ENCODE data around the gene CDYL.
A peak's percentile ranks its signal among the peaks of the same experiment; 100 is the strongest.

The CDYL gene

DNA sequence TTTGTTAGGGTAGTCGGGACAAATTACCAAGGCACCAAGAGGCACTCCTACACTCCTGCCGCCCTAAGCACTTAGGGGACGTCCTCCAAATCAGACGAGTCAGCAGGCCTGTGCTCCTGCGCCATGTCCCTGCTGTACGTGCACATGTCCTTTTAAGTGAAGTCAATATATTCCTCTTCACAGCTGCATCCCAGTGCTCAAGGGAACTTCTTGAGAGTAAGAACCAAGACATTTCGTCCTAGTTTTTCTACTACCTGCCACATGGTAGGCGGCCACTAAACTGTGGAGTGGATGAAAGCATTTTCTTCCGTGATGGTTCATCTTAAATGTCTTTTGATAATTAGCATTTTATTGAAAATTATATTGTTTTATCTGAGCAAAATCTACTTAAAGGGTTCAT is 126.9 kb downstream of the CDYL start:
- ATAC-seq (no peak), DNase-seq (no peak)
- H3K4me3 Mint-ChIP-seq, result no peak overlapping the region
- H3K9me3 Mint-ChIP-seq, result no peaks in the 10 kb centered on the region
- H3K27ac Mint-ChIP-seq, result no peak overlapping the region
- H3K4me1 Mint-ChIP-seq, result peaks cover 35% of the 10 kb centered on the region
- no peaks in the 10 kb centered on the region for H3K27me3 Mint-ChIP-seq
- peaks cover 35% of the 10 kb centered on the region for H3K36me3 Mint-ChIP-seq (ENCODE audit: low read depth)

DNA sequence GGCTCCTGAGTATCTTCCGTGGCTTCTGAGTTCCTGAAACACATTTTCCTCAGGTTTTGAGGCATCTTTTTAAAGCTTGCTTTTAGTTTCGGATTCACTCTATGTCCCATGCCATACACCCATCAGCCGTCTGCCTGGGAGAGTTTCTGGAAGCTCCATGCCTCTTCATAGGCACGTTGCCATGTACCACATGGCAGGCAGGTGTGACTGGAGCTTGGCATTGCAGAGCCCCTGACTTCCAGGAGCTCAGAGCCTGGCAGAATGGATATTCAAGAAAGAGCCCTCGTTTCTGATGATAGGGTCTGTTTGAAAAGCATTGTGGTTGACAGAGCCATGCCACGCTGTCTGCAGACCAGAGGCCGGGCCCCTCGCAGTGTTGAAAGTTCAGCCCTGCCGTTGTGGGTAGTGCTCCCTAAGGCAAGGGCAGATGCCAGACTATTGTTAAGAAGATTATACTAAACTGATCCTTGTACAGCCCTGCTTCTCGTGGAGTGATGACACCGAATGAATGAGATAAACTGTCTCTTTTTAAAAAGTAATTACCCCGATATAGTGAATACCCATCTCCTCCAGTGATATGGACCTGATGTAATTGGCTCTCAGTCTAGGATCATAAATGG is 127.7 kb downstream of the CDYL start:
- DNase-seq (no peak), ATAC-seq (no peak)
- H3K4me3 Mint-ChIP-seq, result no peak overlapping the region
- no peaks in the 10 kb centered on the region for H3K9me3 Mint-ChIP-seq
- H3K36me3 Mint-ChIP-seq (ENCODE audit: low read depth), result peaks cover 29% of the 10 kb centered on the region
- peaks cover 35% of the 10 kb centered on the region for H3K4me1 Mint-ChIP-seq
- no peak overlapping the region for H3K27ac Mint-ChIP-seq
- no peaks in the 10 kb centered on the region for H3K27me3 Mint-ChIP-seq

DNA sequence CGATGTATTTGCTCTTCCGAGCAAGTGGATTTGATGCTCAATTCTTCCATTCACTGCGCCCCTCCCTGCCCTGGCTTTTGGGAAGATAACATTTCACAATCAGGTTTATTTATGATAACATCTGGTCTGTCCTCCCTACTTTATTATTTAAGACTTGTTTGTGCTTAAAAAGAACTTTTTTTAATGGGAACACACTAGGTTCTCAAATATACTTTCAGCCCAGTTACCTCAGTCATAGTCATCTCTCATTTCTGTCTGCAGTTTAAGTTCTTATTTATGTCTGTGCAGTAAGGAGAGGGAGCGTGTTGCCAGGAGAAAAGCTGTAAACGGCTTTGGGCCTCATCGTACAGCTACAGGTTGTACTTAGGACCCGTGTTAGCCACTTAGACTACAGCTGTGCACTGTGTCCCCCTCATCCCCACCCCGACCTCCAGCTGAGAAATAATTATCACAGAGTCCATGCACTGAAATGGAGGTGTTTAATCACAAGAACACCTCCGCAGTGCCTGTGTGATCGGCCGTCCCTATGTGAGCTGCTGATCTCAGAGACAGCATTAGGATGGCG is 128.3 kb downstream of the CDYL start:
- H3K9me3 Mint-ChIP-seq, result no peaks in the 10 kb centered on the region
- no peak overlapping the region for H3K27ac Mint-ChIP-seq
- H3K4me1 Mint-ChIP-seq, result peaks cover 35% of the 10 kb centered on the region
- H3K4me3 Mint-ChIP-seq, result no peak overlapping the region
- peaks cover 23% of the 10 kb centered on the region for H3K36me3 Mint-ChIP-seq (ENCODE audit: low read depth)
- ATAC-seq (no peak), DNase-seq (no peak)
- no peaks in the 10 kb centered on the region for H3K27me3 Mint-ChIP-seq

DNA sequence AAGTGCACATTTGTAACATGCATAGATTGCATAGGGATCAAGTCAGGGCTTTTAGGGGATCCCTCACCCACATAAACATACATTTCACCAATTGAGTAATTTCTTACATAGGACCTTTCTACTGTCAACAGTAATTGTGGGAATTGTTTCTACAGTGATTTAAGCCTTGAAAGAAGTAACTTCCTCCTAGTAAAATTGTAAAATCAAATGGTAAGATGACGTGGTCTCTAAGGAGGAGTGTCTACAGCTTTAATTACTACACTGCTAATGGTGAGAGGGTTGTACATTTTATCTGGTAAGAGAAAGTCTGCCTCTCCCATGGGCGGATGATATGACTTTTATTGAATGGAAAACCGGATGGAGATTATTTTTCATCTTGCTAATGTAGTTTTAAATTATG is 129.6 kb downstream of the CDYL start:
- Mint-ChIP-seq H3K27ac (peak overlapping the region; percentile 56), H3K4me1 (peaks cover 35% of the 10 kb centered on the region), H3K36me3 (ENCODE audit: low read depth) (peaks cover 20% of the 10 kb centered on the region), H3K4me3 (peak overlapping the region; percentile 39), H3K27me3 (no peaks in the 10 kb centered on the region), H3K9me3 (no peaks in the 10 kb centered on the region)
- DNase-seq (no peak), ATAC-seq (no peak)

DNA sequence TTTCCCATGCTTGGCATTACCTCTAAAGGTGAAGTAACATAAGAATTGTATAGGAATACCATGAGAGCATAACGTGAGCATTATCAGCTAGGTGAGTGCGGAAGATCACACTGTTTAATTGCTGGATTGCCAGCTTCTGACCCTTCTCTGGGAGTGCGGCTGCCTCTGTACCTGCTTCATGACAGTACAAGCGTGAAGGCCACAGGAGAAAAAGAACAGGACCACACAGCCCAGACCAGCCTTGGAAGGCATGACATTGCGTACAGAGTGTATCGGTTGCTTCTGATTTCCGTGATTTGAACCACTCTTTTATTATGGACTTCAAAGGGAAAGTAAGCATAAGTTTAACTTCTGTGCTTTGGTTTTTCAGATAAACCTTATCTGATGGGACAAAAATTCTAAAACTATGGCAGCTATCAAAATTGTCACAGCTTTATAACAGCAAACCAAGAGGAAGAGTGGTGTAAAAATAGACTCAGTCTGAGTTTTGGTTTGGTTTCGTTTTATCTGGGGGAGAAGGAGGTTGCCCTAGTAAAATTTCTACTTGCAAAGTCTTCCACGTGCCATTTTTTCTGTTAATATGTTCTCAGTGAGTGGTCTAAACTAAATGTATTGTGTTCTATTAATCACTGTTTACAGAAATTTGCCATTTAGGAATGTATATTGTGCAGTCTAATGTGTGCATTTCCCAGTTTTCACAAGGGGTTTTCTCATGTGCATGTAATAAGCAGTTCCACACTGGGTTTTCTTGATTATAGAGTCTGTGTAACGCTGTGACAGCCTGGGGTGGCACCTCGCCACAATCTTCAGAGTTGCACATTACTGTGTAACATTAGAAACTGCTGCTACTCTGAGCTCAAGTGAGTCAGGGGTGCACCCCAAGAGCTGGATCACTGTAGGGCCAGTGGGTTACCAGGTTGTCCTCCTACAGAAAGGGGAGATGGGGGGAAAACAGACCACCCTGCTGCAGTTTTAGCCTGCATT is 130.4 kb downstream of the CDYL start:
- H3K36me3 Mint-ChIP-seq (ENCODE audit: low read depth), result peaks cover 16% of the 10 kb centered on the region
- H3K4me3 Mint-ChIP-seq, result peak overlapping the region; percentile 39
- no peak for DNase-seq
- peak overlapping the region; percentile 56 for H3K27ac Mint-ChIP-seq
- H3K27me3 Mint-ChIP-seq, result no peaks in the 10 kb centered on the region
- H3K4me1 Mint-ChIP-seq, result peaks cover 31% of the 10 kb centered on the region
- no peaks in the 10 kb centered on the region for H3K9me3 Mint-ChIP-seq
- ATAC-seq, result peak; percentile 87

DNA sequence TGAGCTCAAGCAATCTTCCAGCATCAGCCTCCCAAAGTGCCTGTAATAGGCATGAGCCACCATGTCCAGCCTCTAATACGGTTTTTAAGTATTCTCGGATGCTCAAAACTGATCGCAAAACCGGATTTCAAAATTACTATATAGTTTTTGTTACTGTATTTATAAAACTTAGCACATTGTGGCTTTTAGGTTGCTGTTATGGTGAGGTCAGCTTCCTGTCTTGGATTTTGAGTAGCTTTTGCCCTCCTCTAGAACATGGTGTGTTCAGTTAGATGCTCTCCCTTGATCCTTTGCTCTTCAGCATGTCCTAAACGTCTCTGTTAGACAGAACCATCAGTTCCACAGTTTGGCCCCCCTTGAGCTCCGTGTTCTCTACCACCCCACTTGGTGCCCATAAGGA is 131.4 kb downstream of the CDYL start:
- Mint-ChIP-seq H3K27me3 (no peaks in the 10 kb centered on the region), H3K9me3 (no peaks in the 10 kb centered on the region), H3K4me1 (peaks cover 32% of the 10 kb centered on the region), H3K27ac (peak overlapping the region; percentile 62), H3K36me3 (ENCODE audit: low read depth) (peaks cover 18% of the 10 kb centered on the region), H3K4me3 (no peak overlapping the region)
- ATAC-seq, result no peak
- DNase-seq, result no peak

DNA sequence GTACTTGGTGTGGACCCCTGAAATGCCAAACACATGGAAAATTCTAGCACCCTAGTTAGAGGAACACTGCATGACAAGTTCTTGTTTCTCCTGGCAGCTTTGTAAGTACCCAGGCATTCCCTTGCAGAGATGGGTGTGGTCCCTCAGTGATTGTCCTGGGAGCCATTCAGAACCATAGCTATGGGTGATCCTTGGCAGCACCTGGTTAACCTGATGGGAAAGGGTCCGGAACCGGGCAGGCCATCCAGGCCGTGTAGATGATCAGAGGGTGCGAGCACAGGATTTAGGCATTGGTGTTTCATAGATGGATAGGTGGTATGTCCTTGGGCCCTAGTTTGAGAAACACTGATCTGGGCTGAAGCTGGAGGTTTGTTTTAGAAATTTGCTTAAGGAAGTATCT is 131.9 kb downstream of the CDYL start:
- H3K4me3 Mint-ChIP-seq, result no peak overlapping the region
- H3K9me3 Mint-ChIP-seq, result no peaks in the 10 kb centered on the region
- no peaks in the 10 kb centered on the region for H3K27me3 Mint-ChIP-seq
- ATAC-seq (no peak), DNase-seq (no peak)
- H3K27ac Mint-ChIP-seq, result peak overlapping the region; percentile 62
- peaks cover 14% of the 10 kb centered on the region for H3K36me3 Mint-ChIP-seq (ENCODE audit: low read depth)
- H3K4me1 Mint-ChIP-seq, result peaks cover 32% of the 10 kb centered on the region

DNA sequence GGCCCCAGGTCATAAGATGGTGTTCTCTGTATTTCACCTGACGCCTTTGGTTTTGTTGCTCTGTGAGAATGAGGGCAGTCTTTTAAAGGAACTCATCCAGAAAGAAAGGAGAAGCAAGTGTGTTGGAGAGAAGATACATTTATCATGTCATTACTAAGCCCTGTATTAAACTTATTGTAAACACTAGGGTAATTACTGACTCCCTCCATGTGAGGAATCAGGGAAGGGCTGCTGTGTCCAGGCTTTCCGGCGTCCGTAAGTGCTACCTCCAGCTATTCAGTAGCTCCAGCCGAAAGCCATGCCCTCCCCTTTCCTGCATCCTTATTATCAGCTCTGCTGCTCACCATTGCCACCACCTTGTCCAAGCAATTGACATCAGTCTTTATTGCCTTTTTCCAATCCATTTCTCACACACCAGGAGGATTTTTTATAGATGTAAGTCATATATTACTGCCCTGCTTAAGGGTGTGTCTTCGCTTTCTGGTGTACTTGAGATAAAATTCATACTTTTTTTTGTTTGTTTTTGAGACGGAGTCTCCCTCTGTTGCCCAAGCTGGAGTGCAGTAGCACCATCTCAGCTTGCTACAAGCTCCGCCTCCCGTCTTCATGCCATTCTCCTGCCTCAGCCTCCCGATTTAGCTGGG is 133.0 kb downstream of the CDYL start:
- ATAC-seq (no peak), DNase-seq (no peak)
- Mint-ChIP-seq H3K27ac (no peak overlapping the region), H3K4me1 (peaks cover 42% of the 10 kb centered on the region), H3K36me3 (ENCODE audit: low read depth) (peaks cover 11% of the 10 kb centered on the region), H3K4me3 (no peak overlapping the region), H3K9me3 (no peaks in the 10 kb centered on the region), H3K27me3 (no peaks in the 10 kb centered on the region)

DNA sequence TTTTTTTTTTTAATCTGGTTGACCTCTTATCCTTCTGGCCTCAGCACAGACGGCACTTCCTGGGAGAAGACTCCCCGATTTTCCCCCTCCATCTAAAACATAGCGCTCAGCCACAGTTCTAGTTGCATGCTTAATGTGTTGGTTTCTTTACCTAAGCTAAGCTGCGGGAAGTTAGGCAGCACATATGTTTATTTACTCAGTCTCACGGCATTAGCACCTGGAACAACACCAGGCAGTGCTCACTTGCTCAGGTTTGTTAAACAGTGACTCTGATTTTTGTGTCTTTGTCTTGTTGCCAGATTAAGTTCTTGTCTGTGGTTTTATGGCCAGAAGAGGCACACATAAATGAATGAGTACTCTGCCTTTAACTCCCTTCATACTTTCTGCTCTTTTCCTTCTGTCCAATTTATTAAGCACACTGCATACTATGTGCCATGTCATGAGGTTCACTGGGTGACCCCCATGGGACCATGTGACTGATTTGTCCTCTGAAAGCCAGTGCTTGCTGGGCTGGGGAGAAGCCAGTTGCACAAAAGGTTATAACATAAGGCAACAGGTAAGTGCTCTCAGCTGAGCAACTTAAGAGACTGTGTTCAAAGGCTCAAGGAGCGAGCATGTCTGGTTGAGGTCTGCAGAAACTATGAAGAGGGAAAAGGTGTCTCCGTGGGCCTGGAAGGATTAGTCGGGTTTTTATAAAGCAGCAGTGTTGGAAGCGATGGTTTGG is 134.0 kb downstream of the CDYL start:
- no peak overlapping the region for H3K27ac Mint-ChIP-seq
- ATAC-seq, result no peak
- H3K36me3 Mint-ChIP-seq (ENCODE audit: low read depth), result peaks cover 10% of the 10 kb centered on the region
- no peak for DNase-seq
- H3K4me3 Mint-ChIP-seq, result no peak overlapping the region
- peaks cover 51% of the 10 kb centered on the region for H3K4me1 Mint-ChIP-seq
- H3K27me3 Mint-ChIP-seq, result no peaks in the 10 kb centered on the region
- H3K9me3 Mint-ChIP-seq, result no peaks in the 10 kb centered on the region

DNA sequence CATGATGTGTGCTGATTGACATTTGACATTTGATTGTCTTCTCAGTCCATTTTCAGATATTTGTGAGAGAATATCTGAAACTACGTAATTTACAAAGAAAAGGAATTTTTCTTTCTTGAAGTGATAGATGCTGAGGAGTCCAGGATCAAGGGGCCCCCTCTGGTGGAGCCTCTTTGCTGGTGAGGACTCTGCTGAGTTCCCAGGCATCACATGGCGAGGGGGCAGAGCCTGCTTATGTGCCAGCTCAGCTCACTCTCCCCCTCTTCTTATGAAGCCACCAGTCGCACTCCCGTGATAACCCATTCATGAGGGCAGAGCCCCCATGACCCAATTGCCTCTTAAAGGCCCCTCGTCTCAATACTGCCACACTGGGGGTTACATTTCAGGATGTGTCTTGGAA is 136.4 kb downstream of the CDYL start:
- H3K27me3 Mint-ChIP-seq, result no peaks in the 10 kb centered on the region
- DNase-seq (no peak), ATAC-seq (no peak)
- H3K27ac Mint-ChIP-seq, result peak overlapping the region; percentile 41
- no peaks in the 10 kb centered on the region for H3K9me3 Mint-ChIP-seq
- H3K4me3 Mint-ChIP-seq, result no peak overlapping the region
- peaks cover 53% of the 10 kb centered on the region for H3K4me1 Mint-ChIP-seq
- H3K36me3 Mint-ChIP-seq (ENCODE audit: low read depth), result peaks cover 8% of the 10 kb centered on the region

DNA sequence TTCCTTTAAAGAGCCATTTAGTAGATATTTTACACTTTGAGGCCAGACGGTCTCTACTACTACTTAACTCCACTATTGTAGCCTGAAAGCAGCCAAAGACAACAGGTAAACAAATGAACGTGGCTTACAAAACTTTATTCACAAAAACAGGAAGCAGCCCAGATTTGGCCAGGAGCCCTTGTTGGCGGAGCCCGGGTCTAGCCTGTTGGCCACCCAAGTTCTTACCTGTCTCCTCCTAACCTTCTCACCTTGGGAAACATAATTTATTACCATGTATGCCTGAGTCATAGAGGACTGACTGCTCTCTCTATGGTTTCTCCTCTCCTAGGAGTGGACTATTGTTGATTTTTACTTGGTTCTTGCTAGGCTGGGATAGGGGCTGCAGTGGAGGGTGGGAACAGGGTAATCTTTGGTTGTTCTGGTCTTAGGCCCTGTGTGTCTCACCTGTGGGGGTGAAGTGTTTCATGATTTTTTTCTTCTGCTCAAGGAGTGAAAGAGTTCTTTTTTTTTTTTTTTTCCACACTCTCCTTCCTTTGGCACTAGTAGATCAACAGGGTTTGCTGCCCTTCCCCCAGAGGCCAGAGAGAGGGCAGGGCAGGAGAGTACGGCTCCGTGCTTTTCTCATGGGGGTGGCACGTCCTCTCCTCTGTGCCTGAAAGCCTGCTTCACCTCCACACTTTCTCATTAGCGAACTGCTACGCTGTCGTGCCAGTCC is 137.7 kb downstream of the CDYL start:
- DNase-seq, result no peak
- ATAC-seq, result no peak
- H3K4me3 Mint-ChIP-seq, result no peak overlapping the region

DNA sequence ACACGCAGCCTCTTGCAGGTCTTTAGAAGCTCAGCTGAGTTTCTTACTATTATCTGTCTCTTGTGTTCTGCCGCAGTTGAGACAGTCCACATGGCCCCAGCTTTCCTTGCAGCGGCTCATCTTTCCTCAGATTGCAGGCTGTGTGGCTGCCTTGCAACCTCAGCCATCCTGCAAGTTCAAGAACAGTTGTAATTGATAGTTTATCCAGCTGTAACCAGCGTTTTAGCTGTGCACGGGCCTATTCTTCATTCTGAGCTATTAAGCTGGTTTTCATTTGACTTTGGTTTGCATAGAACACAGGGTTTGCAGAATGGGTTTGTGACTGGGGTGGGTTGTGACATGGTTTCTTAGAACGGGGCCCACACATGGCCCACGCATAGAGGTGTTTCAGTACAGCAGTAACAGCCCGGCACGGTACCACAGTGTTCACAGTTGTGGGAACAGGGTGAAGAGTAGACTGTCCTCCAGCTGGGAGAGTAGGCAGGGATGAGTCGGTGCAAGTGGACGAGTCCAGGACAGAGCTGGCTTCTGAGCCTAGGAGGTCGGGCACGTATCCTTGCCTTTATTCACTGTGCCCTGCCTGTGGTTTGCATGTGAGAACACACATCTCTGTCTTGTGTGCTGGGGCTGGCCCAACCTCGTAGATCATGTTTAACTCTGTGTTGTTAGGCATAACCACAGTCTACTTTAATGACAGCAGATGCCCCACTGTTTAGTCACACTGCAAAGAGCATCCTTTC is 138.4 kb downstream of the CDYL start:
- no peak for DNase-seq
- Mint-ChIP-seq H3K27me3 (no peaks in the 10 kb centered on the region), H3K4me1 (peaks cover 61% of the 10 kb centered on the region), H3K9me3 (no peaks in the 10 kb centered on the region), H3K36me3 (ENCODE audit: low read depth) (peaks cover 6% of the 10 kb centered on the region), H3K27ac (peak overlapping the region; percentile 27), H3K4me3 (no peak overlapping the region)
- ATAC-seq, result peak; percentile 81

More for the DNA sequence above, 137.7 kb downstream of the CDYL start:
- peak overlapping the region; percentile 27 for H3K27ac Mint-ChIP-seq
- H3K4me1 Mint-ChIP-seq, result peaks cover 59% of the 10 kb centered on the region
- peaks cover 6% of the 10 kb centered on the region for H3K36me3 Mint-ChIP-seq (ENCODE audit: low read depth)
- H3K9me3 Mint-ChIP-seq, result no peaks in the 10 kb centered on the region
- H3K27me3 Mint-ChIP-seq, result no peaks in the 10 kb centered on the region

DNA sequence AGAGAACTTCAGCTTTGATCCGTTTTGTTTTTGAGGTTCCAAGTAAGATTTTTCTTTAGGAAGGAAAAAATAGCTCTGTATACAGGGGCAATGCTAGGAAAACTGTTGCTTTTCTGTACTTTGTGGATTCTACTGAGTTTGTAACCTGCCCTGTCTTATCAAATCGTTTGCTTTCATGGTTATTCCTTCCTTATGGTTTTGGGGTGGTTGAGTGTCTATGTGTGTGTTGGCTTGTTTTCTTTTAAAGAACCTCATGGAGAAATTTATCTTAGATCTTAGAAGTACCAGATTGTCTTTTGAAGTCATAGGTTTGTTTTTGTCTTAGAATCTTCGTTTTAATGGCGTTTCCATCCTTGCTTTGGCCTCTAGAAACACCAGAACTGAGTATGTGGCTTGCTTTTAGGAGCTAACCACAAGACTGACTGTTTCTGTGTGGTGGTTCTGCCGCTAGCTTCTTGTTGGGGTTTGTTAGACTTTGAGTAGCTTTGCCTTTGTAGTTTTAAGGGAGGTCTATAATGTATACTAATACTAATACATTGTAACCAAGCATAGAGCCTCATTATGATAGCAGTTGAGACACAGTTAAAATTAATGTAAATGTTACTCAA is 140.9 kb downstream of the CDYL start:
- ATAC-seq, result peak; percentile 50
- Mint-ChIP-seq H3K4me1 (peaks cover 69% of the 10 kb centered on the region), H3K27me3 (no peaks in the 10 kb centered on the region), H3K36me3 (ENCODE audit: low read depth) (peaks cover 3% of the 10 kb centered on the region), H3K9me3 (no peaks in the 10 kb centered on the region), H3K27ac (no peak overlapping the region), H3K4me3 (no peak overlapping the region)
- no peak for DNase-seq

Measured in activated naive CD8-positive, alpha-beta T cell treated with anti-CD3 and anti-CD28 coated beads, Interleukin-2, amount 50 U/mL, for 24 hours (primary cell).